ENCODE data around the gene PLA2G6.
A peak's percentile ranks its signal among the peaks of the same experiment; 100 is the strongest.
"Not testable (repeated sequence)": the region's sequence is repeated elsewhere in the genome, so short reads cannot be mapped to it uniquely, and the experiment has no call there.

The PLA2G6 gene

DNA sequence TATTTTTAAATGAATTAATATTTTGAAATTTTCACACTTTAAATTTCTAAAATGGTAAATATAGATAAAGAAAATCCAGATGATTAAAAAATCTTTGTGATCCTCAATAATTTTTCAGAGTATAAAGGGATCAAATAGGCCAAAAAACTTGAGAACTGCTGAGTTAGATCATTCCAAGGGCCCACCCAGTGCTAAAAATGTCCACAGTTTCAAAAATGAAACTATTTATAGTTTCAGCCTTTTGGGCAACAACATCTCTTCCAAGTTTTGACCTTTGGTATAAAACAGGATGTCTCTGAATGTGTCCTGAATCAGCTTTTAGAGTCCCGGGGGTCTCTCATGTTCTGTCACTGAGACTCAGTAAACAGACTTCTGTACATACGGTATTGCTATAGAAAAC lies 50.2 kb downstream of the PLA2G6 start:
- DNase-seq: no peak

GRCh38 chr22:38129856-38130255 lies 51.8 kb downstream of the PLA2G6 start:
- no peak for DNase-seq

GRCh38 chr22:38129021-38129420 lies 52.6 kb downstream of the PLA2G6 start:
- DNase-seq: no peak

DNA sequence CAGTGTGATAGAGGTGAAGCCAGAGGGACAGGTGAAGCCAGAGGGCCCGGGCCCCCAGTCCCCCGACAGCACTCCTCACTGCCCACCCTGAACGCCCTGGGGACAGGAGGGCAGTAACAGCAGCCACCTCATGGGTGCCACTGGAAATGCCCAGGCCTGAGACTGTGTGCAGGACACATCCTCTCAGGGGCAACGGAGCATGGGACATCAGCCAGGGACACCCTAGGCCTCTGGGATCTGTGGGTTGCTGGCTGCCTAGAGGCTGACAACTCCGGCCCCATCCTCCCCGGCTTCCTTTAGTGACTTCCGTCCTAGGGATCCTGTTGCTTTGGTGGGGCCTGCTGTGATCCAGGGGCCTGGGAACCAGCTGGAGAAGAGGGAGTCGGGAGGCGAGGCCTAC lies 53.8 kb downstream of the PLA2G6 start:
- DNase-seq: no peak

DNA sequence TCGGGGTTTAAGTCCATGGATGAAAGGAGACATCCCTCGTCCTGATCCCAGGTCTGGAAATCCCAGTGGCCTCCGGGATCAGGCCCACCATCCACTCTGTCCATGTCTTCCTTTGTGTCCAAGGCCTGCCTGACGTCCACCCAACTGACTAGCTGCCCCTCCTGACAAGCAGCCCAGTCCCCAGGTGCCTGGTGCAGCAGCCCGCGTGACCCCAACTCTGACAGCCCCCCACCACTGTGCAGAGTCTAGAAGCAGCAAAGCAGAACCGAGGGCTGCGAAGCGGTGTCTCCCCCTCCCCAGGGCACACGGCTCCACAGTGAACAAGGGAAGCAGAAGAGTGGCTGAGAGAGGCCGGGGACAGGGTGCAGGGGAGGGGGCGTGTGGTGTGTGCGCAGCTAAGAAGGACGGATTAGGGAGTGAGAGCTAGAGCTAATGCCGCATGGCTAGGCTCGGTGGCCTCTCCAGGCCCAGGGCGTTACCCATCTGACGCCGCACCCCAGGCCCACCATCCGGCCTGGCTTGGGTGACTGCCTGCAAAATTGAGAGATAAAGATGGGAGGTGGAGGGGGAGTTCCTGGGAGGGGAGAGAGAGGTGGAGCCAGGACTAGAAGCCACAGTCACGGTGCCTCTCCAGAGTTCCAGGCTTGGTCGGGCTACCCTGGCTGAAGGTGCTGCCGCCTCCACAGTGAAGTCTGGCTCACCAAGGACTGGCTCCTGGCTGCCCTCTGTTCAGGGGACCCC lies 54.5 kb downstream of the PLA2G6 start:
- no peak for DNase-seq

DNA sequence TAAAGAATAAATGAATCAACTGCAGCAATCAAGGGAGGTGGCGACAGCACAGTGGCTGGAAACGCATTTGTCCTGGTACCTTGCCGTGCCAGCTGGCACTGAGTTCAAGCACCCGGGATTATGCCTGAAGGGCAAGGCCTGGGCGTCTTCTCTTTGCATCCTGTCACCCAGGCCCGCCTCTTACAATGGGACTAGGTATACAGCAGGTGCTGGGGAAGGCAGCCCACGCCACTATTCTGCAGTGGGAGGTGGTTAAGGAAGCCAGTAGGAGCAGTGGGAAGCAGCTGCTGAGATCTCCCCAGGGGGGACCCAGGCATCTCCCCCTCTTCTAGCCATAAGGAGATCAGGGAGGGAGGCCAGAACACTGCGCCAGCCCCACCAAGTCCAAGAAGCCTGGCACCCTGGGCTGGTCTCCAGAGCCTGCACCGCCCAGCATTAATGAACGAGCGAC lies 55.9 kb downstream of the PLA2G6 start:
- DNase-seq: no peak

- no peak for DNase-seq
Observed at GRCh38 chr22:38125038-38125610, 56.5 kb downstream of the PLA2G6 start.

GRCh38 chr22:38124236-38124974 lies 57.2 kb downstream of the PLA2G6 start:
- DNase-seq: no peak

DNA sequence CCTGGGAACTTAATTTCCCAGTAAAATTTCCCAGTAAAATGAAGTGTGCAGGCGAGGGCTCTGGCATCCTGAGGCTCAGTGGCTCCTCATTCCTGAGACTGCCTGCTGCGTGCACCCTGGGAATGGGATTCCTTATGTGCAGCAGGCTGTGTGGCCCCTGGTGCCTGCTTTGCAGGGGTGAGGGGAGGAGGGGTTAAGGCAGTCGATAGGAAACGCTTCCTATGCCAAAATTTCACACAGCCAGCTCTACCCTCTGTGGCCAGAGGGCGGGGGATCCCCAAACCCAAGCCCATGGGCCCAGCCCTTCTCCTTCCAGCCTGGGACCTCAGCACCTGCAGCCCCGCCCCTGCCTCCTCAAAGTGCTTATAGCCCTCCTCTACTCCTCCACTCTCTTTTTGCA lies 59.0 kb downstream of the PLA2G6 start:
- no peak for DNase-seq

DNA sequence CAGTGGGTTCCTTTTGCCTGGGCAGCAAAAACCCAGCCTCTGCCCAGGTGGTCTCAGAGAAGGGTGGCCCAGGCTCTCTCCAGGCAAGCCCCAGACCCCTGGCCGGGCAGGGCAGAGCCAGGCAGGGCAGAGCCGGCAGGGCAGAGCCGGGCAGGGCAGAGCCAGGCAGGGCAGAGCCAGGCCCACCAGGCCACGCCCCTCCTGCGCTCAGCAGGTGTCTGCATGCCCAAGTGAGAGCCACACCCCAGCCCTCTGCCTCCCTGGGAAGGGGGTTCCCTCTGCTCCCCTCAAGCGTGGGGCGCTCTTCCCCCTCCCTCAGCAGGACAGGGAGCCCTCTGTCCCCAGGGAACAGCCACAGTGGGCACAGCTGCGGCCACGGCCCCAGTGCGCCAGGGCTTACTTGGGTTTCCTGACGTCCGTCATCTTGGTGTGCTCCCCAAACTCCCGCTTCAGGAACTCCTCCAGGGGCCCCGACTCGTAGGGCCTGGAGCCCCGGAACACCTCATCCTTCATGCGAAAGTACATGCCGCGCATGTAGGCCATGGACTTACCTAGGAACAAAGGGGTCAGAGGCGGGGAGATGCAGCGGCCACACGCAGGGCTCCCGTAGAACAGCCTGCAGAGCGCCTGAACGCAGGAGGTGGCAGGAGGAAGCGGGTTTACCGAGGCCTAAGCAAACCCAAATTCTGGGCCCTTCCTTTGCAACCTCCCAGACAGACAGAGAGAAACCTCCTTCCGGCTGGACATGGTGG lies 61.1 kb downstream of the PLA2G6 start:
- DNase-seq: no peak

- DNase-seq: not testable (repeated sequence)
Observed at GRCh38 chr22:38118747-38119146, 62.9 kb downstream of the PLA2G6 start.

DNA sequence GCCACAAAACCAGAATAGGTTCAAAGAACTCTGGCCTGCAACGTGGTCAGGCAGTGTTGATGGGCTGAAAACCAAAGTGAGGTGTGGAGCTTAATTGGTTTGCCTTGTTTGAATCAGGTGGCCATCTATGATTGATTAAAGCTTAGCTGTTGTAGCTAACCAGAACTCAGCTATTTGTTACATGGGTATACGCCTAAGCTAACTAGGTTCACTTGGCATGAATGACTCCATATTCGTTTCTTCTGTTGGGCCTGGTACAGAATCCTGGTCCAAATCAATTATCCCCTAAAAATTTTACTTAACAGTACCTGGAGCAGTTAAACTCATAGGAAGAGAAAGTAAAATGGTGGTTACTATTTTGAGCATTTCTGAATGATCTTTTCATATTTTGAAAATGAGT lies 63.4 kb downstream of the PLA2G6 start:
- no peak for DNase-seq

- not testable (repeated sequence) for DNase-seq
Observed at GRCh38 chr22:38117556-38117955, 64.1 kb downstream of the PLA2G6 start.

DNA sequence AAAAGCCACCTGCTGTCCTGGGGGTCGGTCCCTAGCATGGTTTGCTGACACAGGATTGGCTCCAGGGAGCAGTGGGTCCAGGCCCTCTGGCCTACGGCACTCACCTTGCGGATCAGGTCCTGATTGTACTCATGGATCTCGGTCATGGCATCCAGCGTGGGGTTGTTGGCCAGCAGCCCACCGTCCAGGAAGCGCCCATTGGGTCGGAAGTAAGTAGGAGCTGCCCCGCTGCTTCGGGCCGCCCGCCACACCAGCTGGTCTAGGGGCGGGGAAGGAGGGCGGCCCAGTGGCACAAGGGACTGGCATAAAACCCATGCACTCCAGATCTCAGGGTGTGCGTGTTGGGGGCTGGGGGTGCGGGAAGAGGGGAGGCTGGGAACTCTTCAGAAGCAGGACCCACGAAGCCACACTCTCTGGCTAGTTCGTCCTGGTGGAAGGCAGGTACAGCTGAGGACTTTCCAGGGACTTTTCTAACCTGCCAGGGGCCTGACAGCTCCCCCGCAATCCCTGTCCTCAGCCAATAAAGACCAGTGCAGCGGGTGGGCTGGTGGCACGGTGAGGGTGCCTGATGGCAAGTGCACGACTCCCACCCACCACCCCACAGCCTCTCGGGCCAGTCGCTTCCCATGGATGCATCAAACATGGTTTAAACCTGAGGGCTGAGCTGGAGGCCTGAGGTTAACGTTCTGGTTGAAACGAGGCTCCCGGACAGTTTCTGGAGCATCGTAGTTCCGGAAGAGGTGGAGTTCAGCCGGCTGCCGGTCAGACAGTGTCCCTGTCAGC lies 66.0 kb downstream of the PLA2G6 start:
- no peak for DNase-seq

- DNase-seq: peak; percentile 78
Observed at GRCh38 chr22:38114484-38115398, 66.9 kb downstream of the PLA2G6 start.

DNA sequence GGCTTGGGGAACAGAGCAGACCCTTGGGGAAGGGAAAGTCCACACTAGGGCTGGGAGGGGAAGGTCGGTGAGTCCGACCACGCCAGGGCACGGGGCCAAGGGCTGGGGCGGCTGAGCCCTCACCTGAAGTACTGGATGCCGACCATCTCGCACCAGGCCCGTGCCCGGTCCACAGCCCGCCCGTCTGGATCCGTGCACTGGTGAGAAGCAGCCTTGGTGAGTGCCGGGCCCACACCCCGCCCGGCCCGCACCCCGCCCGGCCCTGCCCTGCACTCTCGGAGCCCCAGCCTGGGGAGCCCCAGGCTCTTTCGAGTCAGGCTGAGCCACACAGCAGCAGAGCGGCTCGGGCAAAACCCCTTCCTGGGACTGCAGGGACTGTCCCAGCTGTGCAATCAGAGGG lies 69.2 kb downstream of the PLA2G6 start:
- DNase-seq: no peak

DNA sequence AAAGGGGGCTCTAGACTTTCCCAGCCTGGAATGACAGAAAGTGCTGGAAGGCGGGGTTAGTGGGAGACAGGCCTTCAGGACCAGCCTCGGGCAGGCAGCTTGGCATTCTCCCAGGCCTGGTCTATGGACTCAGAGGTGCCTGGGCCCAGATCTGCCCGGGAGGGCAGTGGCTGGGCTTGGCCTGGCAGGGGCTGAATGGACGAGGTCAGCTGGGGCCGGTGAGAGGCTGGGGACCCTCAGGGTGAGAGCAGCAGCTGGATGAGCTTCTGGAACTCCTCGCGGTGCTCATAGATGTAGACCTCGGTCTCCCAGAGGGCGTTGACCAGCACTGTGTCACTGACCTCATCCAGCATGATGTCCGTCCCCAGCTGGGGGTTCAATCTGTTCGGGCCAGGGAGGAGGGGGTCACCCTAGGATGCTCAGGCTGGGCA lies 69.7 kb downstream of the PLA2G6 start:
- DNase-seq: no peak

DNA sequence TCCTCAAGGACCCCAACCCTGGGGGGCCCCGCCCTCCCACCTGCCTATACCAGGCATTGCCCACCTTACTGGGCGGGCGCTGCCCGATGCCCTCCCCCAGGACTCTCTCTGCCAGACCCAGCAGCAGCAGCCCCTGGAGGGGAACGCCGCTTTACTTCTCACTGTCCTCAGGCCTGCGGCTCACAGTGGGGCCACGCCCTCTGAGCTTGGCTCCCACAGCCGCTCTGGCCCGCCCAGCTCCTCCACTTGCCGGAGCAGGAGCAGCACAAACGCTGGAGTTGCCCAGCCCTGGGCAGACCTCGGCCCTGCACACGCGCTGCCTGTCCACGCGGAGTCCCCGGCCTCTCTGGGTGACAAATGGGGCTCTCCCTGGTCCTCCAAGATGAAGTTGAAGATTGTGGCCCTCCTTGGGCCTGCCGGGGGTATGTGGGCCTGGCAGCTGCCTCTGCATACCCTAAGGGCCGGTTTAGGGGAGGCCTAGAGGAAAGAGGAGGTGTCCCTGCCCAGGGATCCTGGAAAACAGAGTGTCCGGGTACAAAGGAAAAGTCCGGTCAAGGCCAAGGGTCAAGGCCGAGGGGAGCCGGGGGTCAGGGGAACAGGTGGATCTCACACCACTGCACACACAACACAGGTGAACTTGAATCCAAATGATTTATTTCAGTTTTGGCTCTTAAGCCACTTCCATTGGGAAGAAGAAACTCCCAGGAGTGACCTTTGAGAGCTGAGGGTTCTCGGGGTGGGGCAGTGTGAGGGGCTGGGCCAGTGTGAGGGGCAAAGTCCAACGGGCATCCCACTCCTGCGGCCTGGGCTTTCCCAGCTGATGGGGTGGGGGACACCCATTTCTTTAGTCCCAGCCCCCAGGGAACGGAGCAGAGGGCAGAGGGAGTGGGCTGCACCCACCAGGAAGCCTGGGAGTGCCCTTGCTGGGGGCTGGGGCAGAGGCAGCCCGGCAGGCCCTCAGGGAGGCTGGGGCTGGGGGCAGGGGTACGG lies 70.5 kb downstream of the PLA2G6 start:
- no peak for DNase-seq

- DNase-seq: no peak
Observed at GRCh38 chr22:38110008-38110862, 71.4 kb downstream of the PLA2G6 start, which contains the start of gene BAIAP2L2. Gene BAIAP2L2 (minus strand): TSS chr22:38110684. CDS start chr22:38110525, 159 bp downstream.

Data from activated CD4-positive, alpha-beta T cell treated with anti-CD3 and anti-CD28 coated beads, Interleukin-2, amount 50 U/mL, for 16 hours (primary cell).